K562 (cell line): ENCODE results near the gene ENDOG. TPM values are rescaled to one million over a fixed set of nuclear protein-coding genes. Genes with fewer than 3 reads are reported as not detected.

Source experiments
- ATAC-seq: fragments of 200-7000 bp; cut with Tn5 transposase; 3 replicates; pipeline ENCODE4 v1.9.1; 2020; ENCODE audit warnings: moderate library complexity
- BruUV-seq: library from RNA; stranded (reverse); fragments of 400-500 nt; replicated peaks from 2 replicates; lab custom pipeline; 2021; lab: Mats Ljungman, UMichigan
- CTCF ChIA-PET: fragments of 300-600 bp; formaldehyde crosslinking; extraction: SDS; loops from one replicate; lab custom pipeline; 2021; ENCODE audit warnings: low intra/inter-chr PET ratio; lab: Yijun Ruan, JAX
- POLR2A ChIA-PET: fragments of 300-600, 350-650 bp; sonication (Branson Sonifier 250); formaldehyde crosslinking; extraction: SDS; loops from one replicate; lab custom pipeline; 2021; ENCODE audit warnings: antibody characterized with exemption, inconsistent platforms; lab: Yijun Ruan, JAX
- DNase-seq, 4 experiments: peaks; one replicate each; pipeline versions ENCODE4 v3.0.0 to v3.0.0-alpha.2; 2011 to 2018; ENCODE audit warnings: low spot score in 3 of 4, mixed read lengths in 3 of 4; ENCODE audit errors: extremely low read depth in 1 of 4
- FAIRE-seq: peaks from 2 replicates; lab custom pipeline; 2011; peaks lifted over from hg19 to GRCh38; lab: Jason Lieb, UNC
- H2AFZ ChIP-seq: 2 replicates; pipeline ENCODE4 v1.6.0; 2011; ENCODE audit warnings: low read depth, low read length, control low read depth, inconsistent platforms
- H3K27ac ChIP-seq: fragments of 200-600 bp; 3 replicates; pipeline ENCODE4 v1.8.0; 2011; ENCODE audit warnings: low read depth, mild to moderate bottlenecking, control low read depth, inconsistent platforms, low read length, moderate library complexity, mixed read lengths; ENCODE audit errors: extremely low read depth
- H3K27me3 ChIP-seq, 2 experiments: fragments of 300-600 bp in 1 of 2; 2 replicates in 1 of 2; 3 replicates in 1 of 2; pipeline versions ENCODE4 v1.6.0 to v1.8.0; 2011; ENCODE audit warnings: inconsistent platforms in 2 of 2, low read length in 2 of 2, mild to moderate bottlenecking in 1 of 2, mixed read lengths in 1 of 2, moderate library complexity in 1 of 2; ENCODE audit not compliant: control insufficient read depth in 2 of 2, insufficient read depth in 2 of 2
- H3K36me3 ChIP-seq: fragments of 300-600 bp; 3 replicates; pipeline ENCODE4 v1.8.0; 2011; ENCODE audit warnings: mild to moderate bottlenecking, low read length, inconsistent platforms; ENCODE audit not compliant: control insufficient read depth, insufficient read depth
- H3K4me1 ChIP-seq, 2 experiments: fragments of 200-600 bp in 1 of 2; replicated peaks in 1 of 2; 2 replicates in 1 of 2; 3 replicates in 1 of 2; pipeline versions ENCODE4 v1.5.1 to v1.8.0; 2011; ENCODE audit warnings: inconsistent platforms in 2 of 2, low read length in 2 of 2, mild to moderate bottlenecking in 1 of 2, mixed read lengths in 1 of 2, moderate library complexity in 1 of 2; ENCODE audit not compliant: control insufficient read depth in 2 of 2, insufficient read depth in 2 of 2
- H3K4me2 ChIP-seq: 2 replicates; pipeline ENCODE4 v1.6.1; 2011; ENCODE audit warnings: low read length, control low read depth, inconsistent platforms, mixed read lengths; ENCODE audit not compliant: insufficient read depth
- H3K4me3 ChIP-seq: fragments of 200-600 bp; sonication (generic), shearing (Covaris generic); 2 replicates; pipeline ENCODE4 v1.5.1; 2016; ENCODE audit warnings: control low read depth, inconsistent platforms
- H3K79me2 ChIP-seq: fragments of 200-600 bp; 3 replicates; pipeline ENCODE4 v1.8.0; 2011; ENCODE audit warnings: low read length, inconsistent platforms; ENCODE audit not compliant: control insufficient read depth, insufficient read depth
- H3K9ac ChIP-seq, 2 experiments: 2 replicates each; pipeline versions ENCODE4 v1.6.0 to v1.6.1; 2011; ENCODE audit warnings: low read depth in 2 of 2, low read length in 2 of 2, control low read depth in 1 of 2, inconsistent platforms in 1 of 2, mild to moderate bottlenecking in 1 of 2, mixed read lengths in 1 of 2; ENCODE audit not compliant: insufficient read depth in 1 of 2
- H3K9me1 ChIP-seq: one replicate; pipeline ENCODE4 v1.6.0; 2011; ENCODE audit warnings: inconsistent platforms, mild to moderate bottlenecking, low read length, moderate library complexity; ENCODE audit not compliant: control insufficient read depth, insufficient read depth
- H3K9me3 ChIP-seq: replicated peaks from 2 replicates; pipeline ENCODE4 v1.5.1; 2011; ENCODE audit warnings: low read depth, low read length, inconsistent platforms; ENCODE audit not compliant: control insufficient read depth, insufficient read depth
- H4K20me1 ChIP-seq: replicated peaks from 2 replicates; pipeline ENCODE4 v1.6.1; 2011; ENCODE audit warnings: low read length, inconsistent platforms, mixed read lengths; ENCODE audit not compliant: control insufficient read depth, insufficient read depth
- HDAC1 ChIP-seq, 2 experiments: fragments of 450-650 bp; IDR thresholded peaks; 2 replicates each; pipeline ENCODE4 v1.6.1; 2016 to 2017; ENCODE audit warnings: inconsistent platforms in 1 of 2, mild to moderate bottlenecking in 1 of 2, moderate library complexity in 1 of 2
- HOXB6 ChIP-seq: fragments of 250-450 bp; sonication (Bioruptor Pico); IDR thresholded peaks from 2 replicates; pipeline ENCODE4 v1.5.1; 2022; ENCODE audit warnings: mild to moderate bottlenecking, borderline replicate concordance
- MYC ChIP-seq, 2 experiments: fragments of 250-450 bp in 1 of 2; sonication (Bioruptor Pico) in 1 of 2; IDR thresholded peaks; 2 replicates each; pipeline versions ENCODE4 v1.5.1 to v1.6.1; 2012 to 2021; ENCODE audit warnings: low read depth in 2 of 2, borderline replicate concordance in 1 of 2, improper control_type of control experiment in 1 of 2, low read length in 1 of 2, mild to moderate bottlenecking in 1 of 2, moderate library complexity in 1 of 2
- POLR2A ChIP-seq: fragments of 450-650 bp; conservative IDR thresholded peaks from 2 replicates; pipeline ENCODE4 v1.6.1; 2016
- POLR2B ChIP-seq: fragments of 450-650 bp; IDR thresholded peaks from 2 replicates; pipeline ENCODE4 v1.6.1; 2018; ENCODE audit warnings: low read depth; ENCODE audit not compliant: partially characterized antibody
- POLR2G ChIP-seq: fragments of 200-400 bp; formaldehyde crosslinking; IDR thresholded peaks from 2 replicates; pipeline ENCODE4 v1.6.1; 2017; ENCODE audit warnings: low read depth, mild to moderate bottlenecking, antibody characterized with exemption, low read length, moderate library complexity
- RBFOX2 ChIP-seq: fragments of 200-400 bp; formaldehyde crosslinking; IDR thresholded peaks from 2 replicates; pipeline ENCODE4 v1.6.1; 2017; ENCODE audit warnings: low read depth, mild to moderate bottlenecking, low read length, moderate library complexity
- RBM39 ChIP-seq: fragments of 200-400 bp; formaldehyde crosslinking; optimal IDR thresholded peaks from 2 replicates; pipeline ENCODE3; 2018; ENCODE audit warnings: low read depth, low read length
- ZC3H11A ChIP-seq: IDR thresholded peaks from 2 replicates; pipeline ENCODE4 v1.6.1; 2012; ENCODE audit warnings: low read depth, low read length, improper control_type of control experiment
- ZEB2 ChIP-seq: fragments of 450-650 bp; IDR thresholded peaks from 2 replicates; pipeline ENCODE4 v1.6.1; 2016
- WGBS: fragments of 100-300 bp; shearing (Covaris generic); methylation state at CpG from one replicate; pipeline ENCODE4 v1.1.6; 2016; ENCODE audit warnings: low coverage, mixed read lengths; ENCODE audit not compliant: insufficient coverage; ENCODE audit errors: missing lambda C conversion rate; 5-methylcytosine and 5-hydroxymethylcytosine counted together
- in situ Hi-C: fragments of 300-500 bp; cut with MboI; formaldehyde crosslinking; loops from 4 replicates; pipeline ENCODE4 v1.15.0; 2018; ENCODE audit warnings: inconsistent platforms, mixed read lengths
- intact Hi-C: fragments of 100-400 bp; cut with micrococcal nuclease; formaldehyde crosslinking; loops from 2 replicates; pipeline ENCODE4 v1.14.2; 2022
- polyA plus RNA-seq, 8 experiments: library from polyadenylated mRNA; depleted of rRNA in 4 of 8; stranded (reverse) in 5 of 8; unstranded in 3 of 8; fragments of >200 nt; fragmentation: Nextera tagmentation in 2 of 8; fragmentation: Illumina TruSeq in 1 of 8; extraction: Ambion mirVana in 2 of 8; extraction: Trizol in 1 of 8; gene quantifications; 2 replicates each; pipeline versions ENCODE4 v1.2.1 to v1.2.3, GENCODE V29; 2011 to 2014; ENCODE audit warnings: inconsistent platforms in 1 of 8, missing spikeins in 1 of 8
- total RNA-seq, 7 experiments: library from RNA; depleted of rRNA in 6 of 7; stranded (reverse); fragments of >200 nt in 6 of 7; fragmentation: Illumina TruSeq in 2 of 7; extraction: Trizol in 2 of 7; gene quantifications; 2 replicates each; pipeline versions ENCODE4 v1.2.1 to v1.2.3, GENCODE V29; 2011 to 2021; ENCODE audit warnings: low replicate concordance in 1 of 7
- TF ChIP-seq, protein P1 (sequence below): fragments of 450-650 bp; IDR thresholded peaks from 2 replicates; pipeline ENCODE4 v1.6.1; 2016; ENCODE audit warnings: borderline replicate concordance
- TF ChIP-seq, protein P2 (sequence below): fragments of 450-650 bp; conservative IDR thresholded peaks from 2 replicates; pipeline ENCODE4 v1.6.1; 2016; ENCODE audit warnings: missing genetic modification characterization, low read depth, mild to moderate bottlenecking, missing compliant biosample characterization, moderate library complexity

The ENDOG gene
- total and polyA plus RNA-seq, 9 of the 15 experiments (the other 6 are each of a cell fraction or from before 2014, with no cell fraction given): 1.2 to 91.0 (median 25.5) TPM

DNA sequence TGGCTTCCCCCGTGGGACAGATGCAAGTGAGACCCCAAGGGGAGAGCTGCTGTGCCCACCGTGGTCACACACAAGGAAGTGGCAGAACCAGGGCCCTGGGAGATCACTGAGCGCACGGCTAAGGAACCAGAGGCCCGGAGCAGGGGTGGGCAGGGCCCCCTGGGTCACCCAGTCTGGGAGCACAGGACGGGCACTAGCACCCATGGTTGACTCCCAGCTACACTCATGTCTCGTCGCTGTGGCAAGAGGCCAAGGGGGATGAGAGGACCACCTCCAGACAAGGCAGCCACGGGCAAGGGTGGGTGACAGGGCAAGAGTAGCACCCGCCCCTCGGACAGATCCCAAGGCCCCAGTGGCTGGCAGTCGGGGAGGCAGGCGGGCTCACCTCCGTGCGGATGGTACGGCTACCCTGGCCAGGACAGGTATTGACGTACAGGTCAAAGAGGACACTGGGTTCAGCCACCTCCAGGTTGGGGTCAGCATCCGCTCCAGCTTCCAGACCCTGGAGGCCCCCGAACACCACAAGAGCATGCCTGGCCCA is 5.1 kb downstream of the ENDOG start:
- WGBS: 93% methylated on average over 19 of the region's 19 CpGs
- H3K9me1 ChIP-seq: no peaks in the 10 kb centered on the region
- no peak for DNase-seq
- H3K4me1 ChIP-seq: peaks cover 6 to 62% of the 10 kb centered on the region in 2 experiments; a peak in 4 of 5 replicates
- no peak overlapping the region for H3K27ac ChIP-seq
- no TSS peak for BruUV-seq
- TF ChIP-seq POLR2A (peak; percentile 53), HOXB6 (CRISPR knock-in tag) (no peak), POLR2G (peak; percentile 66), HDAC1 (IDR thresholded peaks at IDR 0.05) (no peak), RBFOX2 (peak; percentile 58)
- no peak overlapping the region for H3K4me3 ChIP-seq
- H3K36me3 ChIP-seq: peaks cover 86% of the 10 kb centered on the region
- no peaks in the 10 kb centered on the region for H3K27me3 ChIP-seq
- H3K9me3 ChIP-seq: no peaks in the 10 kb centered on the region
- intact Hi-C loops (no loop called here), in situ Hi-C loops (no loop called here)
- H3K79me2 ChIP-seq: peaks cover 25% of the 10 kb centered on the region
- no peak overlapping the region for H3K9ac ChIP-seq
- no peak for ATAC-seq
- no peak overlapping the region for H2AFZ ChIP-seq
- H3K4me2 ChIP-seq: no peak overlapping the region
- H4K20me1 ChIP-seq: peaks cover 14% of the 10 kb centered on the region
- POLR2A ChIA-PET: interaction anchor here (0.7 to 0.8 kb wide), 3 partner anchors 18 to 428 kb away, joined by 3 to 4 read pairs (median 3); no protein-coding TSS in a partner anchor
- CTCF ChIA-PET: no interaction called here
- FAIRE-seq: no peak

DNA sequence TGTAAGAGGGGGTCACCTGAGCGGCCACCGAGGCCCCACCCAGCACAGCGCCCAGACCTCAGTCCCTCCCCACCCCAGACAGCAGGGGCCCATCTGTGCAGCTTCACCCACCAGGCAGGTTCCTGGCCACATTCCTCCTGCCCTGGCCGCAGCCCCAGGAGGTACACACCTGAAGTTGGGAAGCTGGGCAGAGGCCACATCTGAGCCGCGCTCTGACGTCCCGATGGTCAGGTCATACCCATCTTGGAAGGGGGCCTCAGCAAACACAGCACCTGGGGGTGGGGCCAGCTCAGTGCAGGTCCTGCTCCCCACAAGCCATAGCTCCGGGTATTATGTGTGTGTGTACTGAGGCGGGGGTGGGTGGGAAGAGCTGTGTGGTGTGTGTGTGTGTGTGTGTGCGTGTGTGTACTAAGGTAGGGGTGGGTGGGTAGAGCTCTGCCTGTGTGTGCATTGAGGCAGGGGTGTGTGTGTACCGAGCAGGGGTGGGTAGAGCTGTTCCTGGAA is 5.7 kb downstream of the ENDOG start:
- Histone ChIP-seq H3K36me3 (peaks cover 90% of the 10 kb centered on the region), H3K27me3 (no peaks in the 10 kb centered on the region), H3K4me3 (no peak overlapping the region), H3K4me1 (peaks cover 10 to 62% of the 10 kb centered on the region in 2 experiments; a peak in 4 of 5 replicates), H2AFZ (no peak overlapping the region), H4K20me1 (peaks cover 14% of the 10 kb centered on the region), H3K9me3 (no peaks in the 10 kb centered on the region), H3K27ac (no peak overlapping the region), H3K79me2 (peaks cover 27% of the 10 kb centered on the region), H3K9ac (no peak overlapping the region), H3K4me2 (no peak overlapping the region), H3K9me1 (no peaks in the 10 kb centered on the region)
- no TSS peak for BruUV-seq
- 82% methylated on average over 12 of the region's 12 CpGs for WGBS
- intact Hi-C loops (no loop called here), in situ Hi-C loops (no loop called here)
- FAIRE-seq (no peak), DNase-seq (peak in 1 of 4 experiments; percentile 24), ATAC-seq (no peak)
- CTCF ChIA-PET: no interaction called here
- POLR2A ChIA-PET: interaction anchor here (0.7 to 1.0 kb wide), 4 partner anchors 18 to 428 kb away, joined by 3 to 5 read pairs (median 4); no protein-coding TSS in a partner anchor
- TF ChIP-seq ZEB2 (no peak), RBM39 (no peak), POLR2B (peak; percentile 48), POLR2A (peak; percentile 0; the same call in 1 of the 2 replicates), POLR2G (peak; percentile 62), MYC (IDR thresholded peaks at IDR 0.05; ENCODE audit: low read depth, low read length) (no peak), MYC (CRISPR knock-in tag; IDR thresholded peaks at IDR 0.05; ENCODE audit: borderline replicate concordance, low read depth) (no peak), ZC3H11A (no peak)
- TF ChIP-seq, protein P1, sequence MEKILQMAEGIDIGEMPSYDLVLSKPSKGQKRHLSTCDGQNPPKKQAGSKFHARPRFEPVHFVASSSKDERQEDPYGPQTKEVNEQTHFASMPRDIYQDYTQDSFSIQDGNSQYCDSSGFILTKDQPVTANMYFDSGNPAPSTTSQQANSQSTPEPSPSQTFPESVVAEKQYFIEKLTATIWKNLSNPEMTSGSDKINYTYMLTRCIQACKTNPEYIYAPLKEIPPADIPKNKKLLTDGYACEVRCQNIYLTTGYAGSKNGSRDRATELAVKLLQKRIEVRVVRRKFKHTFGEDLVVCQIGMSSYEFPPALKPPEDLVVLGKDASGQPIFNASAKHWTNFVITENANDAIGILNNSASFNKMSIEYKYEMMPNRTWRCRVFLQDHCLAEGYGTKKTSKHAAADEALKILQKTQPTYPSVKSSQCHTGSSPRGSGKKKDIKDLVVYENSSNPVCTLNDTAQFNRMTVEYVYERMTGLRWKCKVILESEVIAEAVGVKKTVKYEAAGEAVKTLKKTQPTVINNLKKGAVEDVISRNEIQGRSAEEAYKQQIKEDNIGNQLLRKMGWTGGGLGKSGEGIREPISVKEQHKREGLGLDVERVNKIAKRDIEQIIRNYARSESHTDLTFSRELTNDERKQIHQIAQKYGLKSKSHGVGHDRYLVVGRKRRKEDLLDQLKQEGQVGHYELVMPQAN: no peak
- TF ChIP-seq, protein P2, sequence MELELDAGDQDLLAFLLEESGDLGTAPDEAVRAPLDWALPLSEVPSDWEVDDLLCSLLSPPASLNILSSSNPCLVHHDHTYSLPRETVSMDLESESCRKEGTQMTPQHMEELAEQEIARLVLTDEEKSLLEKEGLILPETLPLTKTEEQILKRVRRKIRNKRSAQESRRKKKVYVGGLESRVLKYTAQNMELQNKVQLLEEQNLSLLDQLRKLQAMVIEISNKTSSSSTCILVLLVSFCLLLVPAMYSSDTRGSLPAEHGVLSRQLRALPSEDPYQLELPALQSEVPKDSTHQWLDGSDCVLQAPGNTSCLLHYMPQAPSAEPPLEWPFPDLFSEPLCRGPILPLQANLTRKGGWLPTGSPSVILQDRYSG (tag): no peak
